NCI-H345 (cell line): Measurements from ENCODE around the gene CLIC5.

Source experiments
- DNase-seq: peaks from one replicate; lab custom pipeline; 2025; lab: John Stamatoyannopoulos, UW

The CLIC5 gene

GRCh38 chr6:45965007-45965406 is 50.7 kb downstream of the CLIC5 start:
- DNase-seq: no peak

- no peak for DNase-seq
These were observed 51.4 kb downstream of the CLIC5 start for GRCh38 chr6:45964300-45964699.

DNA sequence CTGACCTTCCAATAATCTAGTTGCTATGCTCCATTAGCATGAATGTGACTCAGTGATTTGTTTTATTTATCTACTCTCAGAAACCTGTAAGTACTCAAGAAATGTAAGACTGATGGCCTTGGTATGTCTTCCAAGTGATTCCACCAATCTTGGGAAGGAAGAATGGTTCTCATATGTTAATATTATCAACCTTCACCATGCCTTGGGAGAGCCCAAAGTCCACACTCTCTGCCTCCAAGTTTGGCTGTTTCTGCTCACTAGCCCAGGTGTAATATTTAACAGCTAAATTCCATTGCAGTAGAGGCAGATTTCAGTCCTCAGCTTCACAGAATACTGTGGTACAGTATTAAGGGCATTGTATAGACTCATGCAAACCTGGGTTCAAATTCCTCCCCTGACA is 51.8 kb downstream of the CLIC5 start:
- DNase-seq: no peak

DNA sequence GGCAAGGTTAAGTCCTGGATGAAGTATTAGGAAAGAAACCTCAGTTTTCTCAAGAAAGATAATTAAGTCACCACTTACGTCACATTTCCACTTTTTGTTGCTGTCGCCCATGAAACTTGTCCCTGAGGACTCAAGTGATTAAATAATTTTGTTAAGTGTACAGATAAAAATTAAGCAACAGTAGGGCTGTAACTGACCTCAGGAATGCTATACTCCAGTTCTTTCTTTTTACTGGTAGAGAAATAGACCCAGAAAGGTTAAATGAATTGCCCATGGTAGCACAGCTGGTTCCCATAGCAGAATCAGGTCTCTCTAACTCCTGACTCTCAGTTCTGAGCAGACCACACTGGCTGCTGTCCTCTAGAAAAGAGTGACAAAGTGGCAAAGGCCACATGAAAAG is 54.5 kb downstream of the CLIC5 start:
- no peak for DNase-seq

DNA sequence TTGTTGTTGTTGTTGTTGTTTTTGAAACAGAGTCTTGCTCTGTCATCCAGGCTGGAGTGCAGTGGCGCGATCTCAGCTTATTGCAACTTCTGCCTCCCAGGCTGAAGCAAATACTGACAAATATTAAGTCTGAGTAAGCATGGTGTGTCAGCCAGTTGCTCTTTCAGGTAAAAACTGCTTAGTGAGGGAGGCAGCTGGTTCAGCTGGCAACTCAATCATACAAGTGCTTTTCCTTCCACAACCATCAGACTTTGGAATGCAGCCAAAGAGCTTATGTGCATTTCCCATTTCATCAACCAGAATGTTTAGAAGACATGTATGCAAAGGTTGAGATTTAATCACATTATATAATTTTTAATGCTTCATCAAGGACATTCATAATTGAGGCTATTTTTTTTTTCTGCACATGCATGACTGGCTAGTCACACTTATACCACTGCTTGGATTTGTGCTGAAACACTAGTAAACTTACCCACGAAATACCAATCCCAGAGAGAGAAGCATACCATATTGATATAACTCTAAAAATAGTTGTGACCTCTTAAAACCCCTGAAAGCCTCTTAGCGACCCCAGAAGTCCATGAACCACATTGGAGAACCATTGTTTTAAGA is 56.0 kb downstream of the CLIC5 start:
- peak; percentile 84 for DNase-seq

DNA sequence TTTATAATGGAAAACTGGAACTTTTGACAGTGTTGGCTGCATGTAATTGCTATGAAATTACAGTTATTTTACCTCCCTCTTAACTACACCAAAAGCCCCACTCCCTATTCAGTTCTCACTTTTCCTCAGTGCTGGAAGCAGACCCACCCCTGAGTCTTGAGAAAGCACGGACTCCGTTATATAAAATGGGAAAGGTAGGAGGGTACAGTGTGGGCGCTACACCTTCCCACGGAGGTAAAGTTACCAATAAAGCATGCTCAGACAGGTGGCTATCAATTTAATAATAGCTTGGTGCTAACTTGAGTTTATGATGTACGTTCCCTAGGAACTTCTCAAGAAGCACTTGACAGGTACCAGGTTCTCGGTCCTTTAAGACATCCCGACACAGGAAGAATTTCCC is 59.0 kb downstream of the CLIC5 start:
- no peak for DNase-seq

GRCh38 chr6:45956176-45956575 is 59.5 kb downstream of the CLIC5 start:
- no peak for DNase-seq

GRCh38 chr6:45955597-45955996 is 60.1 kb downstream of the CLIC5 start:
- DNase-seq: no peak

- no peak for DNase-seq
These were observed 63.1 kb downstream of the CLIC5 start for GRCh38 chr6:45952546-45952945.

DNA sequence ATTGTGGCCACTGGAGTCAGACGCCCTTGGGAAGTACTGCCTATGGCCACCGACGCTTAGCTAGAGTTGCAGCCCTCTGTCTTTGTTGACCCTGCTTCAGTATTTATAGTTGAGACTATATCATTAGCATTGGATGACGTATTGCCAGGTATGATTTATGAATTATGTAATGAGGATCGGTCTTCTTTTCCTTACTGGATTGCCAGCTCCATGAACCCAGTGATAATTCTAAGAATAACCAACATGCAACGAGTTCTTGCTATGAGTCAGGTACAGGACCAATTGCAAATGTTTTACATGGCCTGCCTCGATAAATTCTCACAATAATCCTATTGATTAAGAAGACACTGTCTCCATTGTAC is 63.5 kb downstream of the CLIC5 start:
- DNase-seq: no peak

GRCh38 chr6:45951321-45952167 is 64.1 kb downstream of the CLIC5 start:
- no peak for DNase-seq

- no peak for DNase-seq
These were observed 66.4 kb downstream of the CLIC5 start for GRCh38 chr6:45949256-45949655.

- no peak for DNase-seq
These were observed 67.9 kb downstream of the CLIC5 start for GRCh38 chr6:45947807-45948206.

GRCh38 chr6:45946887-45947286 is 68.8 kb downstream of the CLIC5 start:
- DNase-seq: no peak

DNA sequence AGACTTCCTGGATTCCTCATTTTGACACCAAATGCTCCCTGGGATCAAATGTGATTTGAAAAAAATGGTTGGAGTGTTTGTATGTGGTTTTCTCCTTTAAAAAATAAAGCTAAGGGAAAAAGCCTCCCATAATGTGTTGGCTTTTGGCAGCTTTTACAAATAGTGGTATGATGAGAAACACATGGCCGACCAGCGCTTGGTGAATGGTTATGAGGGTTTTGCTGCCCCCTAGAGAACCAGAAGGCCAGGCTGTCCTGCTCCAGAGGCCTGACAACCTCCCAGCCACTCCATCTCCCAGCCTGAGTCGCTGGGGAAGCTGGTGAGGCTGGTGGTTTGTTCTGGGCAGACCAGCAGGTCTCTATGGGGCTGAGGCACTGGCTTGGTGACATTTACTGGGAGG is 69.3 kb downstream of the CLIC5 start:
- no peak for DNase-seq

GRCh38 chr6:45942953-45943352 is 72.7 kb downstream of the CLIC5 start:
- DNase-seq: no peak

GRCh38 chr6:45933855-45934254 is 81.8 kb downstream of the CLIC5 start:
- DNase-seq: no peak

DNA sequence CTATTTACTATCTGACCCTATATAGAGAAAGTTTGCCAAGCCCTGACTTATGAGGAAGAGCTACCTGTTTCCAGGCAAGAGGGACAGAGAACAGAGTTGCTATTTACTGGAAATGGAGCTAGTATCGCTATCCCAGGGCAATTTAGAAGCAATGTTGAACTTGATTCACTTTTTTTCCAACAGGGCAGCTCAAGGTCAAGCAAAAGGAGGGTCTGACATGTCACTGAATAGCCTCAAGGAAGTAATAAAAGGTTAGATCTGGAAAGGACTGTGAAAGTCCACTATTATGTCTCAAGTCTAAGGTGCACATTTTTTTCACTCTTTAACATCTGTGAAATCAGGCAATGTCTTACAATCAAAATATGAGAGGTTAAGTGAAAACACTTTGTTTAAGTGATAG is 84.4 kb downstream of the CLIC5 start:
- DNase-seq: no peak

DNA sequence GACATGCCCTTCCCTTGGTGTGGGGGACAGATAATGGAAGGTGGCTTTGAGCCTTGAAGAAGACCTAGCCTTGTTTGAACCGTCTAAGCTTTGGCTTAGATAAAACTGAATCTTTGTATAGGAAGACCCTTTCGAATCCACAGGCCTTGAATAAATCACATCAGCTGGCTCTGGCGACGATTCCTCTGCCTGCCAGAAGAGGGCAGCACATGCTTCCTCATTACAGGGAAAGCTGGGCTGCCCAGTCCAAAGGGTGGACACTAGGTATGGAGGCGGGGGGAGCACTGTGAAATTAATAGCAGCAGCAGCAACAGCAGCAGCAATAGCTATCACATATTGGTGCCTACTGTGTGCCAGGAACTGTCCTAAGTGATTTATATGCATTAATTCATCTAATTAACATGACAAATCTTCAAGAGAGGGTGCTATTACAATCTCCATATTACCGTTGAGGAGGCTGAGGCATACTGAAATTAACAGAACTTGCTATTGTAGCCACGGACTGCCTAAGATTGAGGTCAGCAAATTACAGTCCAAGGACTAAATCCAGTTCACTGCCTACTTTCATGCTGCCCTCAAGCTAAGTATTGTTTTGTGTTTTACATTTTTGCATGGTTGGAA is 85.1 kb downstream of the CLIC5 start:
- DNase-seq: peak; percentile 35

DNA sequence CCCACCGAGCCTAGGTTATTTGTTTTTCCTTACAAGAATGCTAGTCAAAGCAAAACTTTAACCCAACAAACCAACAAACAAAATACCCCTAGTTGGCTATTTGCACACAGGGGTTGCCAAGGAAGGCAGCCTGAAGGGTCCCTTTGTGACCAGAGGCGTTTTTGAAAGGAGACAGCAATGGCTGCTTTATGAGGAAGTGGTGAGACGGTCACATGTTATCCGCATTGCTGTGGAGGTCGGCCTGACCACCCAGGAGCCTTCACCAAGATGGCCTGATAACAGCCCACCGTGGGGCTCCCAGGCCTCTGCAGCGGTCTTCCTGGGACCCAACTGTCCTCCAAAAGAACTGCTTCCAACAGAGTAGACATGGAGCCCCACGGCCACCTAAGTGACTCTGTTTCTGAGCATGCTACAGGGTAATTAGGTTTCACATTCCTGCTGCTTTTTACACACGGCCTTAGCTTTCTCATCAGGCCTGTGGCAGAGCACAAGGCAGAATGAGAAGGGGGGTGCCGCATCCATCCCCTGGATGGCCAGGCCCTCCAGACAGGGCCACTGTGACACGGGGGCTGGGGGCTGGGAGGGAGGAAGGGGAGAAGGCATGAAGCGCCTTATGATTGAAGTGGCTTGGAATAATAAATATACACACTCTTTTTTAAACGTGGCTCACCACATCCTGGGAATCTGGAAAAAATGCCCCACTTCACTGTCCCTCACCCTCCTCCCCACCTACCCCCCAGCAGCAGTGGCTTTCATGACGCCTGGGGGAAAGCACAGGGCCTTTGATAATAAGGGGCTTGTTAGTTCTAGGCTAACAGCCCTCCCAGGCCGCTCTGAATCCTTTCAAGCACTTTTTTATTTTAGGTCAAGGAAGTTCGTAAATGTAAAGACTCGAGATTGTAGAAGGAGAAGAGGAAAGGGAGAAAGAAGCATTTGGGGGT is 86.0 kb downstream of the CLIC5 start:
- no peak for DNase-seq

- DNase-seq: no peak
These were observed 86.8 kb downstream of the CLIC5 start for GRCh38 chr6:45928721-45929305.
